Stimulated activated naive B cell treated with anti-CD40 and anti-IgM and Interleukin-4, amounts not matched to agents 10 μg/mL and 1 μg/mL and 100 μg/mL, for 72 hours (primary cell): ENCODE measurements around the gene PTPRK.

Experiments used
- ATAC-seq, 2 donors: fragments of 150-1000 bp; cut with Tn5 transposase; replicated peaks; 2 replicates each; pipeline ENCODE4 v1.10.0; 2021; ENCODE audit warnings: moderate library complexity in 1 of 2
- DNase-seq: peaks from one replicate; pipeline ENCODE4 v3.0.0; 2021
- H3K27ac Mint-ChIP-seq: one replicate; pipeline ENCODE4 v1.8.0; 2022; ENCODE audit warnings: mild to moderate bottlenecking, mixed read lengths
- H3K27me3 Mint-ChIP-seq, 2 donors: one replicate each; pipeline ENCODE4 v1.8.0; 2022; ENCODE audit warnings: mixed read lengths in 2 of 2
- H3K36me3 Mint-ChIP-seq, 2 donors: one replicate each; pipeline ENCODE4 v1.8.0; 2022; ENCODE audit warnings: mixed read lengths in 2 of 2, mild to moderate bottlenecking in 1 of 2
- H3K4me1 Mint-ChIP-seq, 2 donors: one replicate each; pipeline ENCODE4 v1.8.0; 2022; ENCODE audit warnings: mixed read lengths in 2 of 2, mild to moderate bottlenecking in 1 of 2
- H3K4me3 Mint-ChIP-seq, 2 donors: one replicate each; pipeline ENCODE4 v1.8.0; 2022; ENCODE audit warnings: mild to moderate bottlenecking in 2 of 2, mixed read lengths in 2 of 2, moderate library complexity in 1 of 2
- H3K9me3 Mint-ChIP-seq, 2 donors: one replicate each; pipeline ENCODE4 v1.8.0; 2022; ENCODE audit warnings: mixed read lengths in 2 of 2, mild to moderate bottlenecking in 1 of 2

The PTPRK gene

DNA sequence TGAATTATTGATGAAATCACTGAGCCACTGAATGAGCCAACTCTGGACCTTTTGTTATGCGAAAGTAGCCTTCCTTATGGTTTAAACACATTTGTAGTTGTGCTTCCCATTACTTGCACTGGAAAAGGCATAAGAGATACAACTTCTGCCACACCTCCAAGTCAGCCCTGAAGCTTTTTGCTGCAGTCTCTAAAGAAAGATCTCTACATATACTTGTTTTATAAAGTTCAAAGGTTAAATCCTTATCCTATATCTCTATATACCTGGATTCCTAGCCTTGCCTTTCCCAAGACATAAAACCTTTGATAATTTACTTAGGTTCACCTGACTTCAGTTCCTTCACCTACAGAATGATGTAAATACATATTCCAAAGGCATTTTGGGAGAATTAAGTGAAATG is 132.0 kb downstream of the PTPRK start:
- DNase-seq (no peak), ATAC-seq (no peak)
- no peaks in the 10 kb centered on the region for H3K4me1 Mint-ChIP-seq
- peaks cover 3 to 5% of the 10 kb centered on the region in 2 donors for H3K27me3 Mint-ChIP-seq
- no peak overlapping the region for H3K27ac Mint-ChIP-seq
- no peaks in the 10 kb centered on the region for H3K9me3 Mint-ChIP-seq
- H3K4me3 Mint-ChIP-seq, result no peak overlapping the region
- H3K36me3 Mint-ChIP-seq, result no peaks in the 10 kb centered on the region

DNA sequence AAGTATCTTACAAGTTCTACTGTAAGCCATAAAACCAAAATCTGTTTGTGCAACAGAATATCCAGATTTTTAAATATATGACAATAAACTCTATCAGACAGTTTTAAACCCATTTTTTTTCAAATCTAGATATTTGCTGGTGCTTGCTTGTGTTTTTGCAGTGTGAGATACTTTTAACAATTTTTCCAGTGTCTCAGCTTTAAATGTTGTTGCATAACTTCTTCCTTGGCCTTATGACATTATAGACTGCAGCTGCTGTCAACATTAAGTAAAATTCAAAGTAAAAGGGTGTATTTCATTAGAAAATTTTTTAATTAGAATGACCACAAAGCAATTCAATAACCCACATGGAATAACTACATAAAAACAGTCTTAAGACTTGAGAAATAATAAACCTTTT is 139.5 kb downstream of the PTPRK start:
- no peaks in the 10 kb centered on the region for H3K4me1 Mint-ChIP-seq
- no peaks in the 10 kb centered on the region for H3K27me3 Mint-ChIP-seq
- ATAC-seq (no peak), DNase-seq (no peak)
- H3K9me3 Mint-ChIP-seq, result peaks cover 9 to 12% of the 10 kb centered on the region in 2 donors
- H3K36me3 Mint-ChIP-seq, result peaks cover 0 to under 1% of the 10 kb centered on the region in 2 donors
- H3K27ac Mint-ChIP-seq, result no peak overlapping the region
- H3K4me3 Mint-ChIP-seq, result no peak overlapping the region

- Mint-ChIP-seq H3K36me3 (peaks cover 0 to 1% of the 10 kb centered on the region in 2 donors), H3K27ac (no peak overlapping the region), H3K27me3 (no peaks in the 10 kb centered on the region), H3K9me3 (peaks cover 12 to 18% of the 10 kb centered on the region in 2 donors), H3K4me3 (no peak overlapping the region), H3K4me1 (no peaks in the 10 kb centered on the region)
- DNase-seq (no peak), ATAC-seq (no peak)
These were observed 140.8 kb downstream of the PTPRK start for GRCh38 chr6:128379577-128379976.

- no peaks in the 10 kb centered on the region for H3K27me3 Mint-ChIP-seq
- no peaks in the 10 kb centered on the region for H3K4me1 Mint-ChIP-seq
- DNase-seq, result no peak
- H3K4me3 Mint-ChIP-seq, result no peak overlapping the region
- peaks cover 16 to 18% of the 10 kb centered on the region in 2 donors for H3K9me3 Mint-ChIP-seq
- ATAC-seq, result no peak
- peaks cover 0 to 1% of the 10 kb centered on the region in 2 donors for H3K36me3 Mint-ChIP-seq
- H3K27ac Mint-ChIP-seq, result no peak overlapping the region
These were observed 143.4 kb downstream of the PTPRK start for GRCh38 chr6:128376952-128377503.

GRCh38 chr6:128371136-128371535 is 149.3 kb downstream of the PTPRK start:
- DNase-seq, result no peak
- H3K9me3 Mint-ChIP-seq, result peaks cover 9 to 10% of the 10 kb centered on the region in 2 donors
- H3K4me3 Mint-ChIP-seq, result no peak overlapping the region
- no peak overlapping the region for H3K27ac Mint-ChIP-seq
- H3K36me3 Mint-ChIP-seq, result peaks cover 0 to 1% of the 10 kb centered on the region in 2 donors
- ATAC-seq, result no peak
- H3K27me3 Mint-ChIP-seq, result peaks cover 0 to 5% of the 10 kb centered on the region in 2 donors
- no peaks in the 10 kb centered on the region for H3K4me1 Mint-ChIP-seq

DNA sequence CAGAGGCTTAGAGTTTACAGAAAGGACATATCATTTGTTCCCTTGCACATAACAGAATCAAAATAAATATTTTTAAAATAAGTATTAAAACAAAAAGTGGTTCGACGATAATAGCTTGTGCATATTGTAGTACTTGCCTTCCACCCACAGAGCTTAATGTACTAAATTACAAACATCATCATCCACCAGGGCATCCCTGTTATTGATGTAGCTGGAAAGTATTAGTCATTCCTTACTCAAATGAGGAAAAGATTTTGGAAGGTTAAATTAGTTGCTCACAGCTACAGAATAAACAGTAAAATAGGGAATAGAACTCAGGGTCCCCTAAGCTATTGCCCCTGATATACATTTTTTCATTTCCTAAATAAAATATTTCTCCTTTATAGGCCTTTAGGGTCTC is 150.3 kb downstream of the PTPRK start:
- DNase-seq, result no peak
- H3K27me3 Mint-ChIP-seq, result peaks cover 0 to 5% of the 10 kb centered on the region in 2 donors

DNA sequence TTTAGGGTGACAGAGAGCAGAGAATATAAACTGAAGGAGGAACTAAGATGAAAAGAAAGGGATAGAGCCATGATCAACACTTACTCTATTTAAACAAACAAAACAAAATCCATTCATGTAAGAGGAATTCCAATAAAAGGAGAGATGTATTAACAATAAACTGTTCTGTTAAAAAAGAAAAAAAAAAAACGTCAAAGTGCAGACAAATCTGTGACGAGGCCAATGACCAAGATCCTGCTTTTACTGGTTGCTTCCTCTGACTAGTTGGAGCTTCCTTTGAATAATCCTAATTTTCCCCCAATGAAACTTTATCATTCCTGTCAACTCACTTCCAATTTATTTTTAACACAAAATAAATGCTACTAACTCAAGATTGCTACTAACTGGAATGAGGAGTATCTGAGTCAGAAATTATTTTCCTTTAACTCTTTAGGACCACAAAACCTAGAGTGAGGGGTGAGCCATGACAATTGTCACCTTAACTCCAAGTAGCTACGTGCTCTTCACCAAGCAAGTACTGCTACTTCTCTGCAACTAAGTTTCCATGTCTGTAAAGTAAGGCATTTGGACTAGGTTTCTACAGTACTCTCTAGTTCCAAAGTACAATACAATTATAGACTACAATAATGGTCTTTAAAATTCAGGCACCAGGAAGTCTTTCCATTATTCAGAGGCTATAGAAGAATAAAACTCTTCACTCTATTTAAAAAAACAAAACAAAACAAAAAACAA is 152.0 kb downstream of the PTPRK start:
- peaks cover 0 to 5% of the 10 kb centered on the region in 2 donors for H3K27me3 Mint-ChIP-seq
- no peak for DNase-seq
- no peaks in the 10 kb centered on the region for H3K4me1 Mint-ChIP-seq
- no peaks in the 10 kb centered on the region for H3K9me3 Mint-ChIP-seq
- H3K36me3 Mint-ChIP-seq, result no peaks in the 10 kb centered on the region
- ATAC-seq, result no peak
- H3K27ac Mint-ChIP-seq, result no peak overlapping the region
- no peak overlapping the region for H3K4me3 Mint-ChIP-seq

More for the DNA sequence above, 150.3 kb downstream of the PTPRK start:
- Mint-ChIP-seq H3K9me3 (peaks cover 4 to 6% of the 10 kb centered on the region in 2 donors), H3K4me3 (no peak overlapping the region), H3K4me1 (no peaks in the 10 kb centered on the region), H3K27ac (no peak overlapping the region), H3K36me3 (no peaks in the 10 kb centered on the region)
- no peak for ATAC-seq

GRCh38 chr6:128367437-128367836 is 153.0 kb downstream of the PTPRK start:
- Mint-ChIP-seq H3K27me3 (peaks cover 0 to 5% of the 10 kb centered on the region in 2 donors), H3K4me3 (no peak overlapping the region), H3K27ac (no peak overlapping the region), H3K4me1 (no peaks in the 10 kb centered on the region), H3K9me3 (no peaks in the 10 kb centered on the region), H3K36me3 (no peaks in the 10 kb centered on the region)
- ATAC-seq (no peak), DNase-seq (no peak)

DNA sequence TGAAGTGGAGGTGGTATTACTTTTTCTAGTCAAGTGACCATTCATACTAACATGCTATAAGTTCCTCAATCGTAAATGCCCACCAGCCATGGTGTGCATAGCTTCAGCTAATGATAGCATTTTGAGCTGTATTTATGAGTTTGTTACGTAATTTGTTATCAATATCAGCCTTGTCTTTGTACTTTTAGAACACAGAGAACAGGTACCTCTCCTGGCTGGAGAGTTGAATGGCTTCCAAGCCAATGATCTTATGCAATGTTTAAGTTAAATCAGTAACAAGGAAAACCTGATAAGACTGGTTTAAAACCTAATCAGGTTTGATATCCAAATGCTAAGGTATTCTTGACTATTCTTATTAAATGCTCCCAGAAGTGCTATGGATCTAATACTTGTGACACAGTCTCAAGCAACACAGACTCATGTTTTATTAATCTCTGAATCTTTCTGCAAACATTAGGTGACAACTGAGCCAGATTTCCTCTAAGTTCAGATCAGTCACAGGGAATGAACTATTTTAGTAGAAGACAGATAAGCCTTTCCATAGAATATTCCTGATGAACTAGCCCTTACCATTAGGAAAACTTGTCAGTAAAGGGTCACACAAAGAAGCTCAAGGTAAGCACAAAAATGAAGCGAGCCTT is 154.8 kb downstream of the PTPRK start:
- Mint-ChIP-seq H3K27ac (no peak overlapping the region), H3K4me3 (no peak overlapping the region), H3K9me3 (no peaks in the 10 kb centered on the region), H3K27me3 (peaks cover 0 to 8% of the 10 kb centered on the region in 2 donors), H3K36me3 (no peaks in the 10 kb centered on the region), H3K4me1 (no peaks in the 10 kb centered on the region)
- ATAC-seq (no peak), DNase-seq (no peak)

GRCh38 chr6:128364766-128365519 is 155.5 kb downstream of the PTPRK start:
- no peaks in the 10 kb centered on the region for H3K4me1 Mint-ChIP-seq
- DNase-seq (no peak), ATAC-seq (no peak)
- H3K4me3 Mint-ChIP-seq, result no peak overlapping the region
- H3K27ac Mint-ChIP-seq, result no peak overlapping the region
- H3K27me3 Mint-ChIP-seq, result peaks cover 0 to 8% of the 10 kb centered on the region in 2 donors
- H3K9me3 Mint-ChIP-seq, result no peaks in the 10 kb centered on the region
- no peaks in the 10 kb centered on the region for H3K36me3 Mint-ChIP-seq

DNA sequence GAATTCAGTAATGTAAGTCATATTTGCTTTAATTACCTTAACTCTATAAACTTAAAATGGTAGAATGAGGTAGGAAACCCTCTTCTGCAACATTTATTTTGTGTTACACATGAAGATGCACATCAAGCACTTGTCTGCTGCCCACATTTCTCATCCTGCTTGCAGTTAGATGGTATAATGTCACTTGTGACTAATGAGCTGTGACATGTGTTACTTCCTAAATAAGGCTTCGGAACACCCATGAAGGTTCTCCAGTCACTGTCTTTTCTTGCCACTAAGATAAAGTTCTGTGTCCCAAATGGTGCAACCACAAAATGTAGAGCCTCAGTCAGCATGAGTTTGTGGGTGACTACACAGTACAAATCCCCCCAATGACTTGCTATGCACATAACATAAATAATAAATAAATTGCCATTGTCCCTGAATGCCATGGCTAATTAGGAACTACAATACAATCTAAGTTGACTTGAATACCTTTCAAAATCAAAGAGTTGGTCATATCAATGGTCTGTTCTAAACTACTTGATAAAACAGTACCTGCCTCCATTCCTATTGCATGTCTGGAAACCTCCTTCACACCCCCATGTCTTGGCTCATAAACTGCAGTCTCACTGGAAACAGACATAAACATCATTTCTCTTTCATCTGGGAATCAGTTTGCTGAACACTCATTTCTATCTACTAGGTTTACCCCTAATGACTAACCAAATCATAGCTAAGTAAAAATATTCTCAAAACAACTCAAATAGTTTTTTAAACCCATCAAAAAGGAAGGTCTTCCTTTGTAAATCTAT is 157.2 kb downstream of the PTPRK start:
- ATAC-seq, result no peak
- DNase-seq, result no peak
- no peak overlapping the region for H3K4me3 Mint-ChIP-seq
- no peaks in the 10 kb centered on the region for H3K36me3 Mint-ChIP-seq
- no peaks in the 10 kb centered on the region for H3K4me1 Mint-ChIP-seq
- H3K27me3 Mint-ChIP-seq, result peaks cover 0 to 3% of the 10 kb centered on the region in 2 donors
- H3K9me3 Mint-ChIP-seq, result no peaks in the 10 kb centered on the region
- no peak overlapping the region for H3K27ac Mint-ChIP-seq

DNA sequence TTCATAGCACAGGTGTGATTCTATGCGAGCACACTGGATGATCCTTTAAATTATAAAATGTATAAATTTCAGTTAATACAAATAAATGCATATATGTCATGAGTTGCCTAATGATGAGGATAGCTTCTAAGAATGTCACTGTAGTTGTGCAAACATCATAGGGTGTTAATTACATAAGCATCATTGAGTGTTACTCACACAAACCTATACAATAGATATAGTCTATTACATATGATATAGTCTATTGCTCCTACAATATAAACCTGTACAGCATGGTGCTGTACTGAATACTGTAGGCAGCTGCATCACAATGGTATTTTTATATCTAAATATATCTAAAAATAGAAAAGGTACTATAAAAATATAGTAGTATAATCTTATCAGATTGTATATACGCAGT is 159.0 kb downstream of the PTPRK start:
- H3K36me3 Mint-ChIP-seq, result no peaks in the 10 kb centered on the region
- H3K4me3 Mint-ChIP-seq, result no peak overlapping the region
- ATAC-seq (no peak), DNase-seq (no peak)
- H3K27ac Mint-ChIP-seq, result no peak overlapping the region
- H3K27me3 Mint-ChIP-seq, result peaks cover 0 to 3% of the 10 kb centered on the region in 2 donors
- no peaks in the 10 kb centered on the region for H3K9me3 Mint-ChIP-seq
- no peaks in the 10 kb centered on the region for H3K4me1 Mint-ChIP-seq

DNA sequence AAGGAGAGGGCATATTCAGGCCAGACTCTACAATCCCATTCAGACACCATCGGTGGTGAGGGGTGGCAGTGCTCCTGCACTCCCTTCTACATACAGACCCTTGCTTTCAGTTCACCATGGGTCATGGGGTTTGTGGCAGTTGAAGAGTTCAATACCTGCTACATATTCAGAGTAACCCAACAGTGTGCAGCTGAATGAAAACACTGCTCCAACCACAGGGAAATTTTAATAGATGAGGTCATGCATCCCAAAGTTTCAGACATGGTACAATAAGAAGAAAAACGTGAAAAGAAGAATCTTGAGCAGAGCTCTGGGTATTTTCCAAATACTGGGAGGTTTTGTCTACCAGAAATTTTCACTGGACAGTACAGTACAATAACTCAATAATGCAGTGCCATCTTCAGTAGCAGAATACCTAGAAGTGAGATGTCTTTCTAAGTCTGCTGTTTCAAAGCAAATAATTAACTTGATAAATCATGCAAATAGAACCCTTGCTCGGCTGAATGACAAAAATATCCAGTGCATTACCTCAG is 162.1 kb downstream of the PTPRK start:
- ATAC-seq, result no peak
- no peaks in the 10 kb centered on the region for H3K9me3 Mint-ChIP-seq
- H3K4me3 Mint-ChIP-seq, result no peak overlapping the region
- DNase-seq, result no peak
- no peaks in the 10 kb centered on the region for H3K36me3 Mint-ChIP-seq
- no peak overlapping the region for H3K27ac Mint-ChIP-seq
- no peaks in the 10 kb centered on the region for H3K4me1 Mint-ChIP-seq
- peaks cover 0 to 3% of the 10 kb centered on the region in 2 donors for H3K27me3 Mint-ChIP-seq
